ENCODE measurements around the gene SLIT3.

SLIT3 gene

GRCh38 chr5:169192536-169192935 is 108.4 kb downstream of the SLIT3 start:
- no peak for DNase-seq
- Mint-ChIP-seq H3K27ac (no peak overlapping the region), H3K9me3 (no peaks in the 10 kb centered on the region), H3K4me3 (no peak overlapping the region), H3K27me3 (ENCODE audit: low read depth, poor library complexity) (peaks cover 3% of the 10 kb centered on the region), H3K36me3 (ENCODE audit: low read depth) (no peaks in the 10 kb centered on the region), H3K4me1 (no peaks in the 10 kb centered on the region)
- TF ChIP-seq CTCF (IDR thresholded peaks at IDR 0.05): no peak

GRCh38 chr5:169190849-169191248 is 110.1 kb downstream of the SLIT3 start:
- Mint-ChIP-seq H3K36me3 (ENCODE audit: low read depth) (no peaks in the 10 kb centered on the region), H3K27me3 (ENCODE audit: low read depth, poor library complexity) (no peaks in the 10 kb centered on the region), H3K4me1 (no peaks in the 10 kb centered on the region), H3K4me3 (no peak overlapping the region), H3K27ac (no peak overlapping the region), H3K9me3 (no peaks in the 10 kb centered on the region)
- DNase-seq: no peak
- no peak for TF ChIP-seq CTCF (IDR thresholded peaks at IDR 0.05)

GRCh38 chr5:169185626-169186025 is 115.3 kb downstream of the SLIT3 start:
- no peak for DNase-seq
- TF ChIP-seq CTCF (IDR thresholded peaks at IDR 0.05): no peak
- Mint-ChIP-seq H3K27me3 (ENCODE audit: low read depth, poor library complexity) (no peaks in the 10 kb centered on the region), H3K36me3 (ENCODE audit: low read depth) (no peaks in the 10 kb centered on the region), H3K4me1 (no peaks in the 10 kb centered on the region), H3K27ac (no peak overlapping the region), H3K4me3 (no peak overlapping the region), H3K9me3 (no peaks in the 10 kb centered on the region)

GRCh38 chr5:169183576-169183975 is 117.4 kb downstream of the SLIT3 start:
- DNase-seq: no peak
- Mint-ChIP-seq H3K9me3 (no peaks in the 10 kb centered on the region), H3K4me3 (no peak overlapping the region), H3K27ac (no peak overlapping the region), H3K4me1 (no peaks in the 10 kb centered on the region), H3K36me3 (ENCODE audit: low read depth) (no peaks in the 10 kb centered on the region), H3K27me3 (ENCODE audit: low read depth, poor library complexity) (no peaks in the 10 kb centered on the region)
- TF ChIP-seq CTCF (IDR thresholded peaks at IDR 0.05): no peak

- H3K27ac Mint-ChIP-seq: no peak overlapping the region
Measured at GRCh38 chr5:169182797-169183196, 118.1 kb downstream of the SLIT3 start.

More at GRCh38 chr5:169182797-169183196, 118.1 kb downstream of the SLIT3 start:
- H3K4me3 Mint-ChIP-seq: no peak overlapping the region
- peaks cover under 1% of the 10 kb centered on the region for H3K27me3 Mint-ChIP-seq (ENCODE audit: low read depth, poor library complexity)
- no peaks in the 10 kb centered on the region for H3K9me3 Mint-ChIP-seq
- TF ChIP-seq CTCF (IDR thresholded peaks at IDR 0.05): no peak
- DNase-seq: no peak
- H3K4me1 Mint-ChIP-seq: no peaks in the 10 kb centered on the region
- H3K36me3 Mint-ChIP-seq (ENCODE audit: low read depth): no peaks in the 10 kb centered on the region

Data from nephron progenitor cell (in vitro differentiated cells).